ENCODE results near the gene ATG9B. TPM values are rescaled to one million over a fixed set of nuclear protein-coding genes. Genes with fewer than 3 reads are reported as not detected.

ATG9B gene
- total and polyA plus RNA-seq, 9 of the 15 experiments (the other 6 are each of a cell fraction or from before 2014, with no cell fraction given), result 0.29 to 8.0 (median 2.1) TPM

GRCh38 chr7:151016505-151016904 lies 7.8 kb downstream of the ATG9B start:
- Histone ChIP-seq H3K9me3 (replicated peaks; ENCODE audit: control insufficient read depth, insufficient read depth, low read depth, low read length) (no peaks in the 10 kb centered on the region), H3K27me3 (ENCODE audit: control insufficient read depth in 2 of 2, insufficient read depth in 2 of 2, low read length in 2 of 2) (no peaks in the 10 kb centered on the region; a peak in 1 of 5 replicates), H3K27ac (ENCODE audit: extremely low read depth, low read depth, low read length) (no peak overlapping the region), H4K20me1 (replicated peaks; ENCODE audit: control insufficient read depth, insufficient read depth, low read length) (no peaks in the 10 kb centered on the region), H3K4me2 (ENCODE audit: insufficient read depth, low read length) (no peak overlapping the region), H3K9ac (ENCODE audit: insufficient read depth in 1 of 2, low read depth in 2 of 2, low read length in 2 of 2) (peak overlapping the region in 1 of 2 experiments; percentile 93; a peak in 1 of 4 replicates), H2AFZ (ENCODE audit: low read depth, low read length) (no peak overlapping the region), H3K4me3 (no peak overlapping the region), H3K36me3 (ENCODE audit: control insufficient read depth, insufficient read depth, low read length) (peaks cover 40% of the 10 kb centered on the region; the same call in 2 of the 3 replicates), H3K4me1 (replicated peaks in 1 of 2; ENCODE audit: control insufficient read depth in 2 of 2, insufficient read depth in 2 of 2, low read length in 2 of 2) (peaks cover 33 to 81% of the 10 kb centered on the region in 2 experiments), H3K9me1 (ENCODE audit: control insufficient read depth, insufficient read depth, low read length) (no peaks in the 10 kb centered on the region), H3K79me2 (ENCODE audit: control insufficient read depth, insufficient read depth, low read length) (peaks cover 17% of the 10 kb centered on the region)
- ChIA-PET POLR2A (interaction anchor here (1.0 to 4.8 kb wide), 4 partner anchors 9 to 71 kb away, joined by 3 to 33 read pairs (median 6); partner anchors contain the start of gene ABCB8), CTCF (ENCODE audit: low intra/inter-chr PET ratio) (interaction anchor here (1.3 kb wide), 1 partner anchor 53 kb away, joined by 6 read pairs; no protein-coding TSS in a partner anchor)
- intact Hi-C loops (cut with micrococcal nuclease), result loop anchor here (10.0 kb wide), 1 partner anchor 158 kb away; no protein-coding TSS in a partner anchor
- 74% methylated on average over 7 of the region's 8 CpGs for WGBS (ENCODE audit: insufficient coverage, low coverage, missing lambda C conversion rate)
- no peak for FAIRE-seq
- no peak for ATAC-seq
- no TSS peak for BruUV-seq (replicated peaks)
- in situ Hi-C loops (cut with MboI), result no loop called here
- no peak for DNase-seq (ENCODE audit: extremely low read depth in 1 of 4, low spot score in 3 of 4)
- no peak for TF ChIP-seq TAF15 (IDR thresholded peaks at IDR 0.05; ENCODE audit: low read depth, low read length)
- no peak for TF ChIP-seq ETV6 (IDR thresholded peaks at IDR 0.05; ENCODE audit: borderline replicate concordance in 1 of 2, low read depth in 2 of 2, low read length in 1 of 2)
- no peak for TF ChIP-seq ETV6 (CRISPR knock-in tag; IDR thresholded peaks at IDR 0.05; ENCODE audit: borderline replicate concordance)
- peak; percentile 44; the same call in 1 of the 2 replicates for TF ChIP-seq SUPT5H (IDR thresholded peaks at IDR 0.05)
- no peak for TF ChIP-seq TSC22D4 (tag; IDR thresholded peaks at IDR 0.05)
- no peak for TF ChIP-seq ZNF41 (CRISPR knock-in tag; conservative IDR thresholded peaks at IDR 0.05)
- no peak for TF ChIP-seq ZNF318 (IDR thresholded peaks at IDR 0.05; ENCODE audit: borderline replicate concordance in 1 of 2, low read depth in 1 of 2)
- no peak for TF ChIP-seq ZNF140 (CRISPR knock-in tag; IDR thresholded peaks at IDR 0.05)
- TF ChIP-seq POLR2A (conservative IDR thresholded peaks at IDR 0.05), result peak; percentile 62; the same call in 1 of the 2 replicates
- TF ChIP-seq FOXP1 (CRISPR knock-in tag; IDR thresholded peaks at IDR 0.05), result no peak
- TF ChIP-seq ZNF76 (CRISPR knock-in tag; IDR thresholded peaks at IDR 0.05; ENCODE audit: borderline replicate concordance), result no peak
- peak; percentile 43; the same call in 1 of the 2 replicates for TF ChIP-seq RBFOX2 (IDR thresholded peaks at IDR 0.05; ENCODE audit: low read depth, low read length)
- TF ChIP-seq CREB5 (CRISPR knock-in tag; IDR thresholded peaks at IDR 0.05), result no peak
- no peak for TF ChIP-seq TAL1 (IDR thresholded peaks at IDR 0.05)
- no peak for TF ChIP-seq BCL6 (CRISPR knock-in tag; IDR thresholded peaks at IDR 0.05)
